ENCODE data around the gene SST. TPM values are rescaled to one million over a fixed set of nuclear protein-coding genes. Genes with fewer than 3 reads are reported as not detected.

Gene SST
- total and polyA plus RNA-seq, 2 donors from 2014 or later, result not detected

DNA sequence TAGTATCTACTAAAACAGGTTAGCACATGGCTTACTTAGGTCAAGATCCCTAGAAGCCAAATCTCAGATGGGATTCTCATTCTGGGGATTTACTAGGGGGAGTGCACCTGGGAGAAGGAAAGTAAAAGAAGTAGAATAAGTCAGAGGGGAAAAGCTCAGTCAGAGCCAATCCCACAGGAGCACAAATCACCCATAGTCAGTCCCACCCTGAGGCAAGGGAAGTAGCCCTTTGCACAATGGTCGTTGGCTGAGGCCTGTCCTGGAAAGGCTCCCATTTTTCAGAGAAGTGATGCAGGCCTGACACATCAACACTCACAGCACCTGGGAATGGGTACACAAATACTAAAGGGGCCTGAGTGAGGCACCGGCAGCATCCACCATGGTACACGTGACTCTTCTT lies 39.8 kb downstream of the SST start:
- Histone ChIP-seq H3K4me3 (ENCODE audit: low read length in 3 of 3) (no peak overlapping the region), H3K36me3 (ENCODE audit: control insufficient read depth in 2 of 3, insufficient read depth in 3 of 3, low read length in 3 of 3) (no peaks in the 10 kb centered on the region), H3K9ac (ENCODE audit: low read length in 3 of 3) (no peak overlapping the region), H3K9me3 (ENCODE audit: control insufficient read depth in 2 of 3, insufficient read depth in 1 of 3, low read length in 3 of 3) (no peaks in the 10 kb centered on the region), H3K27ac (ENCODE audit: low read depth in 2 of 2, low read length in 2 of 2) (no peak overlapping the region), H3K27me3 (ENCODE audit: control insufficient read depth, insufficient read depth, low read length) (no peaks in the 10 kb centered on the region), H3K4me1 (ENCODE audit: control insufficient read depth in 2 of 3, insufficient read depth in 2 of 3, low read depth in 1 of 3, low read length in 3 of 3) (no peaks in the 10 kb centered on the region)
- TF ChIP-seq, protein P1, sequence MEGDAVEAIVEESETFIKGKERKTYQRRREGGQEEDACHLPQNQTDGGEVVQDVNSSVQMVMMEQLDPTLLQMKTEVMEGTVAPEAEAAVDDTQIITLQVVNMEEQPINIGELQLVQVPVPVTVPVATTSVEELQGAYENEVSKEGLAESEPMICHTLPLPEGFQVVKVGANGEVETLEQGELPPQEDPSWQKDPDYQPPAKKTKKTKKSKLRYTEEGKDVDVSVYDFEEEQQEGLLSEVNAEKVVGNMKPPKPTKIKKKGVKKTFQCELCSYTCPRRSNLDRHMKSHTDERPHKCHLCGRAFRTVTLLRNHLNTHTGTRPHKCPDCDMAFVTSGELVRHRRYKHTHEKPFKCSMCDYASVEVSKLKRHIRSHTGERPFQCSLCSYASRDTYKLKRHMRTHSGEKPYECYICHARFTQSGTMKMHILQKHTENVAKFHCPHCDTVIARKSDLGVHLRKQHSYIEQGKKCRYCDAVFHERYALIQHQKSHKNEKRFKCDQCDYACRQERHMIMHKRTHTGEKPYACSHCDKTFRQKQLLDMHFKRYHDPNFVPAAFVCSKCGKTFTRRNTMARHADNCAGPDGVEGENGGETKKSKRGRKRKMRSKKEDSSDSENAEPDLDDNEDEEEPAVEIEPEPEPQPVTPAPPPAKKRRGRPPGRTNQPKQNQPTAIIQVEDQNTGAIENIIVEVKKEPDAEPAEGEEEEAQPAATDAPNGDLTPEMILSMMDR (IDR thresholded peaks at IDR 0.05; ENCODE audit: borderline replicate concordance, extremely low read depth, insufficient read depth), result no peak
- no peak for DNase-seq
- intact Hi-C loops (cut with DNase I), result no loop called here
- FAIRE-seq, result no peak

DNA sequence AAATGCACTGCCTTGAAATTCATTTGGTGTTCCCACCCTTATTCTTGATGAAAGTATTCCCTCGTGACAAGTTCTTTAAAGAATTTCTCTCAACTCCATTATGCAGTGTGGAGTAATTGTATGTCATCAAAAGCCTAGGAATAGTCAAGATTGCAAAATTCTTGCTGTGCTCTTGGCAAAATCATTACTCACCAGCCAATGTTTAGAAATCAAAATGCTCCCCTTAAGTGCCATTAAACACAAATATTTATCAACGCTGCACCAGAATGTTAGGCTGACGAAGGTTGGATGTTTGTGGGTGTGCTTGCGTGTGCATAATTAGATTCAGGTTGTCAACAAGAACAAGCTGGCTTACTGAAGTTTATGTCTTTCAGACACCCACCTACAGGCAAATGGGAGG lies 40.5 kb downstream of the SST start:
- Histone ChIP-seq H3K4me3 (ENCODE audit: low read length in 3 of 3) (no peak overlapping the region), H3K36me3 (ENCODE audit: control insufficient read depth in 2 of 3, insufficient read depth in 3 of 3, low read length in 3 of 3) (no peaks in the 10 kb centered on the region), H3K4me1 (ENCODE audit: control insufficient read depth in 2 of 3, insufficient read depth in 2 of 3, low read depth in 1 of 3, low read length in 3 of 3) (no peaks in the 10 kb centered on the region), H3K27me3 (ENCODE audit: control insufficient read depth, insufficient read depth, low read length) (no peaks in the 10 kb centered on the region), H3K9me3 (ENCODE audit: control insufficient read depth in 2 of 3, insufficient read depth in 1 of 3, low read length in 3 of 3) (no peaks in the 10 kb centered on the region), H3K9ac (ENCODE audit: low read length in 3 of 3) (no peak overlapping the region), H3K27ac (ENCODE audit: low read depth in 2 of 2, low read length in 2 of 2) (no peak overlapping the region)
- DNase-seq (no peak), FAIRE-seq (no peak)
- intact Hi-C loops (cut with DNase I), result no loop called here
- TF ChIP-seq, protein P1 (IDR thresholded peaks at IDR 0.05; ENCODE audit: borderline replicate concordance, extremely low read depth, insufficient read depth), result no peak

DNA sequence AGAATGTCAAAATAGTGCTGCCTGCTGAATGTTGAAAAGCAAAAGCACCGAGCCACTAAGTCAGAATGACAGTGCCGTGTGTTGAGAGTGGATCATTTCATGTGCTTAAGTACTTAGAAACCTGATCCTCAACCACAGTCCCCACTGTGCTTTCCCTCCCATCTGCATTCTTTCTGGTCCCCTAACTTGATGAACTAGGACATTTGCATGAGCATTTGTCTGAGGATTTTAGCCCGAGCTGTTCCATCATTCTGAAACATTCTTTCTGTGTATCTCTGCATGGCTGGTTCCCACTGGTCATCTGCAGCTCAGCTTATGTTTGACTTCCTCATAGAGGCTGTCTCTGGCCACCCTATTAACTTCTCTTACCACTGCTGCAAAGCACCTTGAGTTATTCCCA lies 42.0 kb downstream of the SST start:
- no peaks in the 10 kb centered on the region for H3K36me3 ChIP-seq (ENCODE audit: control insufficient read depth in 2 of 3, insufficient read depth in 3 of 3, low read length in 3 of 3)
- FAIRE-seq, result no peak
- intact Hi-C loops (cut with DNase I), result no loop called here
- H3K27ac ChIP-seq (ENCODE audit: low read depth in 2 of 2, low read length in 2 of 2), result no peak overlapping the region
- no peaks in the 10 kb centered on the region for H3K27me3 ChIP-seq (ENCODE audit: control insufficient read depth, insufficient read depth, low read length)
- no peaks in the 10 kb centered on the region for H3K9me3 ChIP-seq (ENCODE audit: control insufficient read depth in 2 of 3, insufficient read depth in 1 of 3, low read length in 3 of 3)
- H3K4me1 ChIP-seq (ENCODE audit: control insufficient read depth in 2 of 3, insufficient read depth in 2 of 3, low read depth in 1 of 3, low read length in 3 of 3), result no peaks in the 10 kb centered on the region
- H3K4me3 ChIP-seq (ENCODE audit: low read length in 3 of 3), result no peak overlapping the region
- peak in 3 of 5 donors; percentile 38 to 71 (median 63) for DNase-seq
- H3K9ac ChIP-seq (ENCODE audit: low read length in 3 of 3), result no peak overlapping the region
- TF ChIP-seq, protein P1 (IDR thresholded peaks at IDR 0.05; ENCODE audit: borderline replicate concordance, extremely low read depth, insufficient read depth), result no peak

DNA sequence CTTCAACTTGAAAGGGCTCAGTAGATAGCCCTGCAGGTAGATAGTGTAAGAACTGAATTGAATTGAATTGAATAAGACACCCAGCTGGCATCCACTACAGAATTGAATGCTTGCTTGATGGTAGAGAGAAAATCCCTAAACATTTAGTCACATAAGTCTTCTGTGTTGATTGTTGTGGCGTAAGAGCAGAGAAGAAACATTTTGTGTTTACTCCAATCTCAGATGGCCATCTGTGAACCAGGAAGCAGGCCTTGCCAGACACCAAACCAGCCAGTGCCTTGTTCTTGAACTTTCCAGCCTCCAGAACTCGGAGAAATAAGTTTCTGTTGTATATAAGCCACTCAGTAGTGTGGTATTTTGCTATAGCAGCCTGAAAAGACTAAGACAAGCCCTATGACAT lies 43.6 kb downstream of the SST start:
- H3K27ac ChIP-seq (ENCODE audit: low read depth in 2 of 2, low read length in 2 of 2), result no peak overlapping the region
- DNase-seq (no peak), FAIRE-seq (no peak)
- H3K9ac ChIP-seq (ENCODE audit: low read length in 3 of 3), result no peak overlapping the region
- intact Hi-C loops (cut with DNase I), result no loop called here
- H3K36me3 ChIP-seq (ENCODE audit: control insufficient read depth in 2 of 3, insufficient read depth in 3 of 3, low read length in 3 of 3), result no peaks in the 10 kb centered on the region
- no peaks in the 10 kb centered on the region for H3K27me3 ChIP-seq (ENCODE audit: control insufficient read depth, insufficient read depth, low read length)
- no peak overlapping the region for H3K4me3 ChIP-seq (ENCODE audit: low read length in 3 of 3)
- H3K4me1 ChIP-seq (ENCODE audit: control insufficient read depth in 2 of 3, insufficient read depth in 2 of 3, low read depth in 1 of 3, low read length in 3 of 3), result no peaks in the 10 kb centered on the region
- H3K9me3 ChIP-seq (ENCODE audit: control insufficient read depth in 2 of 3, insufficient read depth in 1 of 3, low read length in 3 of 3), result no peaks in the 10 kb centered on the region
- TF ChIP-seq, protein P1 (IDR thresholded peaks at IDR 0.05; ENCODE audit: borderline replicate concordance, extremely low read depth, insufficient read depth), result no peak

Data from kidney (tissue), 14 donors.